SU-DHL-6 (cell line): ENCODE data around the gene IFT25.

Experiments used
- H2AFZ ChIP-seq: fragments of 200-600 bp; sonication (generic); 2 replicates; pipeline ENCODE4 v1.6.1; 2014; ENCODE audit warnings: low read depth, mild to moderate bottlenecking, moderate library complexity, mixed read lengths, antibody characterized with exemption, low read length; ENCODE audit not compliant: severe bottlenecking
- H3F3A ChIP-seq: fragments of 200-600 bp; shearing (Covaris generic); 2 replicates; pipeline ENCODE4 v1.6.0; 2016; ENCODE audit warnings: antibody characterized with exemption, mild to moderate bottlenecking; ENCODE audit not compliant: insufficient read depth
- H3K27ac ChIP-seq: fragments of 200-600 bp; sonication (generic); 2 replicates; pipeline ENCODE4 v1.5.1; 2016; ENCODE audit warnings: low read depth, mild to moderate bottlenecking, low read length, moderate library complexity, mixed read lengths
- H3K27me3 ChIP-seq: fragments of 200-600 bp; sonication (generic), shearing (Covaris generic); 2 replicates; pipeline ENCODE4 v1.6.0; 2014; ENCODE audit warnings: mild to moderate bottlenecking, low read length
- H3K36me3 ChIP-seq: fragments of 200-600 bp; sonication (generic); 2 replicates; pipeline ENCODE4 v1.6.1; 2014; ENCODE audit warnings: mild to moderate bottlenecking, low read length, mixed read lengths
- H3K4me2 ChIP-seq: fragments of 300-600, 200-600 bp; shearing (Covaris generic), sonication (generic); 2 replicates; pipeline ENCODE4 v1.6.0; 2014; ENCODE audit warnings: low read length, low read depth, mild to moderate bottlenecking; ENCODE audit not compliant: poor library complexity, severe bottlenecking
- H3K4me3 ChIP-seq: fragments of 200-600 bp; sonication (generic); 2 replicates; pipeline ENCODE4 v1.5.1; 2014; ENCODE audit warnings: antibody characterized with exemption, low read length, mild to moderate bottlenecking, mixed read lengths; ENCODE audit not compliant: insufficient read depth, poor library complexity, severe bottlenecking
- H3K79me2 ChIP-seq: fragments of 200-600 bp; sonication (generic); 2 replicates; pipeline ENCODE4 v1.6.1; 2014; ENCODE audit warnings: mild to moderate bottlenecking, low read length, moderate library complexity; ENCODE audit not compliant: insufficient read depth
- H3K9ac ChIP-seq: fragments of 200-600 bp; sonication (generic); 2 replicates; pipeline ENCODE4 v1.7.0; 2014; ENCODE audit warnings: mild to moderate bottlenecking, low read length
- H3K9me2 ChIP-seq: fragments of 200-600 bp; sonication (generic); replicated peaks from 2 replicates; pipeline ENCODE4 v1.6.1; 2014; ENCODE audit warnings: low read length; ENCODE audit not compliant: insufficient read depth
- H3K9me3 ChIP-seq: fragments of 200-600 bp; sonication (generic); 2 replicates; pipeline ENCODE4 v1.6.1; 2014; ENCODE audit warnings: low read length, mixed read lengths; ENCODE audit not compliant: insufficient read depth
- H4K20me1 ChIP-seq: fragments of 200-600 bp; sonication (generic); 2 replicates; pipeline ENCODE4 v1.6.1; 2014; ENCODE audit warnings: low read depth, mild to moderate bottlenecking, antibody characterized with exemption, low read length, moderate library complexity, mixed read lengths
- CTCF ChIP-seq: fragments of 200-600 bp; sonication (generic); IDR thresholded peaks from one replicate; pipeline ENCODE4 v1.5.1; 2017; ENCODE audit warnings: antibody characterized with exemption, mild to moderate bottlenecking, low read length, moderate library complexity; ENCODE audit not compliant: insufficient read depth, poor library complexity, severe bottlenecking
- EZH2phosphoT487 ChIP-seq: fragments of 200-600 bp; sonication (generic), shearing (Covaris generic); conservative IDR thresholded peaks from 2 replicates; pipeline ENCODE4 v1.6.1; 2018; ENCODE audit warnings: mild to moderate bottlenecking, antibody characterized with exemption, low read length, moderate library complexity, mixed read lengths

Gene IFT25

GRCh38 chr1:53909946-53910345 is 35.6 kb downstream of the IFT25 start:
- no peak overlapping the region for H3K4me2 ChIP-seq
- H3F3A ChIP-seq: no peaks in the 10 kb centered on the region
- H3K36me3 ChIP-seq: no peaks in the 10 kb centered on the region
- TF ChIP-seq CTCF: no peak
- H3K27me3 ChIP-seq: no peaks in the 10 kb centered on the region
- H3K9me3 ChIP-seq: no peaks in the 10 kb centered on the region
- H2AFZ ChIP-seq: no peak overlapping the region
- H3K27ac ChIP-seq: no peak overlapping the region
- no peak overlapping the region for H3K9ac ChIP-seq
- no peaks in the 10 kb centered on the region for H3K79me2 ChIP-seq
- no peaks in the 10 kb centered on the region for H3K9me2 ChIP-seq
- H3K4me3 ChIP-seq: no peak overlapping the region
- no peaks in the 10 kb centered on the region for H4K20me1 ChIP-seq

GRCh38 chr1:53906121-53906520 is 39.4 kb downstream of the IFT25 start:
- Histone ChIP-seq H3K4me3 (no peak overlapping the region), H3K9me3 (no peaks in the 10 kb centered on the region), H3K27me3 (no peaks in the 10 kb centered on the region), H3K27ac (no peak overlapping the region), H3K4me2 (no peak overlapping the region), H3K9ac (no peak overlapping the region), H3K9me2 (no peaks in the 10 kb centered on the region), H3F3A (no peaks in the 10 kb centered on the region), H2AFZ (no peak overlapping the region), H3K79me2 (no peaks in the 10 kb centered on the region), H4K20me1 (no peaks in the 10 kb centered on the region), H3K36me3 (no peaks in the 10 kb centered on the region)
- no peak for TF ChIP-seq CTCF
- TF ChIP-seq EZH2phosphoT487: no peak

GRCh38 chr1:53905509-53905908 is 40.0 kb downstream of the IFT25 start:
- Histone ChIP-seq H3K27me3 (no peaks in the 10 kb centered on the region), H3K4me3 (no peak overlapping the region), H3K79me2 (no peaks in the 10 kb centered on the region), H3K36me3 (no peaks in the 10 kb centered on the region), H3K9ac (no peak overlapping the region), H2AFZ (no peak overlapping the region), H3K9me2 (no peaks in the 10 kb centered on the region), H4K20me1 (no peaks in the 10 kb centered on the region), H3K9me3 (no peaks in the 10 kb centered on the region), H3K4me2 (no peak overlapping the region), H3K27ac (no peak overlapping the region), H3F3A (no peaks in the 10 kb centered on the region)
- no peak for TF ChIP-seq CTCF
- TF ChIP-seq EZH2phosphoT487: no peak
